ENCODE results near the gene ZNF235.
"Not testable (repeated sequence)": the region's sequence is repeated elsewhere in the genome, so short reads cannot be mapped to it uniquely, and the experiment has no call there.

The ZNF235 gene

GRCh38 chr19:44258136-44258535, 46.7 kb downstream of the ZNF235 start:
- in situ Hi-C loops (cut with MboI; ENCODE audit: low sequenced_read_pairs): no loop called here

GRCh38 chr19:44255705-44256411, 49.0 kb downstream of the ZNF235 start:
- in situ Hi-C loops (cut with MboI; ENCODE audit: low sequenced_read_pairs): no loop called here

GRCh38 chr19:44254496-44254895, 50.3 kb downstream of the ZNF235 start:
- in situ Hi-C loops (cut with MboI; ENCODE audit: low sequenced_read_pairs): no loop called here

GRCh38 chr19:44253392-44253791, 51.4 kb downstream of the ZNF235 start:
- in situ Hi-C loops (cut with MboI; ENCODE audit: low sequenced_read_pairs): not testable (repeated sequence)

GRCh38 chr19:44252332-44252731, 52.5 kb downstream of the ZNF235 start:
- in situ Hi-C loops (cut with MboI; ENCODE audit: low sequenced_read_pairs): not testable (repeated sequence)

- in situ Hi-C loops (cut with MboI; ENCODE audit: low sequenced_read_pairs): no loop called here
These were observed 68.4 kb downstream of the ZNF235 start for GRCh38 chr19:44236384-44236783.

All from HL-60/S4 treated with phorbol 12-myristate 13-acetate at 8.2 ng/mL for 4 days and 3 days (cell line).